Measurements from ENCODE around the gene UBXN10. TPM values are rescaled to one million over a fixed set of nuclear protein-coding genes. Genes with fewer than 3 reads are reported as not detected.

Gene UBXN10
- total RNA-seq, 4 donors from 2014 or later, result 0.16 to 0.68 (median 0.52) TPM

- TF ChIP-seq, protein P1, sequence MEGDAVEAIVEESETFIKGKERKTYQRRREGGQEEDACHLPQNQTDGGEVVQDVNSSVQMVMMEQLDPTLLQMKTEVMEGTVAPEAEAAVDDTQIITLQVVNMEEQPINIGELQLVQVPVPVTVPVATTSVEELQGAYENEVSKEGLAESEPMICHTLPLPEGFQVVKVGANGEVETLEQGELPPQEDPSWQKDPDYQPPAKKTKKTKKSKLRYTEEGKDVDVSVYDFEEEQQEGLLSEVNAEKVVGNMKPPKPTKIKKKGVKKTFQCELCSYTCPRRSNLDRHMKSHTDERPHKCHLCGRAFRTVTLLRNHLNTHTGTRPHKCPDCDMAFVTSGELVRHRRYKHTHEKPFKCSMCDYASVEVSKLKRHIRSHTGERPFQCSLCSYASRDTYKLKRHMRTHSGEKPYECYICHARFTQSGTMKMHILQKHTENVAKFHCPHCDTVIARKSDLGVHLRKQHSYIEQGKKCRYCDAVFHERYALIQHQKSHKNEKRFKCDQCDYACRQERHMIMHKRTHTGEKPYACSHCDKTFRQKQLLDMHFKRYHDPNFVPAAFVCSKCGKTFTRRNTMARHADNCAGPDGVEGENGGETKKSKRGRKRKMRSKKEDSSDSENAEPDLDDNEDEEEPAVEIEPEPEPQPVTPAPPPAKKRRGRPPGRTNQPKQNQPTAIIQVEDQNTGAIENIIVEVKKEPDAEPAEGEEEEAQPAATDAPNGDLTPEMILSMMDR (IDR thresholded peaks at IDR 0.05; ENCODE audit: low read depth), result no peak
Observed at GRCh38 chr1:20183616-20184271, 2.2 kb upstream of the UBXN10 start.

DNA sequence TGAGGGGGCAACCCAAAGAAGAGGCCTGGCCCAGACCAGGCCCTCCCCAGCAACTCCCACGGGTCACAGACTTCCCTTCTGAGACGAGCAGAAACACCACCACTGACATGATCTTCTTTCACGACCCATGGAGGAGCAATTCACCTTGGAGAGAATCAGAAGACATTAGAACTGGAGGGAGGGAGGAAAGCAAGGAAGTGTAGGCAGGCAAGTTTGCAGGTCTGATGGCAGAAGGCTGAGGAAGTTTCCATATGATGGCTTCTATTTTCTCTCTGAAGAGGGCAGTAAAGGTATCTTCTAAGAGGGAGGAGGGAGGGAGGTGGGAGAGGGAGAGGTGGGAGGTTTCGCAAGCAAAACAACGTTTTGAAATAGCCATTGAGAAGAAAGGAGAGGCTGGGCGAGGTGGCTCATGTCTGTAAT is 1.4 kb upstream of the UBXN10 start:
- TF ChIP-seq, protein P1 (IDR thresholded peaks at IDR 0.05; ENCODE audit: low read depth), result no peak

DNA sequence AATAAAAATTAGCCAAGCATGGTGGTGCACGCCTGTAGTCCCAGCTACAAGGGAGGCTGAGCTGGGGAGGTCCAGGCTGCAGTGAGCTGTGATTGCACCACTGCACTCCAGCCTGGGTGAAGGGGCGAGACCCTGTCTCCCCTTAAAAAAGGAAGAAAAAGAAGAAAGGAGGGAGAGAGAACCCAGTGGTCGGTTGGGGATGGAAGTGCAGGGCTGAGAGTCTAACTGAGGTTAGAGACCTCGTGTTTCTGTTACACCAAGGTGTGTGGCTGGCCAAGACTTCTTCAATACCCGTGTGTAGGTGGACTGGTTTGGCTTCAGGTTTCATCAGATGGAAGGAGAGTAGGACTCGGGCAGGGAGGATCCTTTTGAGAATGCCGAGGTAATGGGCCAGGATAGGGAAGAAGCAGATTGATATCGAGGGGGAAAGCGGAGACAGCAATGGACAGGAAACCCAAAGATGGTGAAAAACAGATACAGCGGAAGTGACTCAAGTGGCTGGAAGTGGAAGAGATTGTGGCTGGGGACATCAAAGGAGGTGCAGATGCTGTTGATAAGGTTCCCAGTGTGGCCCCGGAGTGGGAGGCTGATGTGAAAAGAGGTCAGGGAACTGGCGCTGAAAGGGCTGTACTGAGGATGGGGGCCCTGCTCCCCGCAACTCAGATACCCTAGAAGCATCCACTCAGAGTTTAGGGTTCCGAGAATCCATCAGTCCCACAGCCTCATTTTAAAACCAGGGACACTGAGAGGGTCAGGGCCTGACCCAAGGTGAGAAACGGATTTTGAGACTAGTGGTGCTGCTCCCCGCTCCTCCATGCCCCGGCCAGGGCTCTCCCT is 681 bp upstream of the UBXN10 start:
- TF ChIP-seq, protein P1 (IDR thresholded peaks at IDR 0.05; ENCODE audit: low read depth), result no peak

DNA sequence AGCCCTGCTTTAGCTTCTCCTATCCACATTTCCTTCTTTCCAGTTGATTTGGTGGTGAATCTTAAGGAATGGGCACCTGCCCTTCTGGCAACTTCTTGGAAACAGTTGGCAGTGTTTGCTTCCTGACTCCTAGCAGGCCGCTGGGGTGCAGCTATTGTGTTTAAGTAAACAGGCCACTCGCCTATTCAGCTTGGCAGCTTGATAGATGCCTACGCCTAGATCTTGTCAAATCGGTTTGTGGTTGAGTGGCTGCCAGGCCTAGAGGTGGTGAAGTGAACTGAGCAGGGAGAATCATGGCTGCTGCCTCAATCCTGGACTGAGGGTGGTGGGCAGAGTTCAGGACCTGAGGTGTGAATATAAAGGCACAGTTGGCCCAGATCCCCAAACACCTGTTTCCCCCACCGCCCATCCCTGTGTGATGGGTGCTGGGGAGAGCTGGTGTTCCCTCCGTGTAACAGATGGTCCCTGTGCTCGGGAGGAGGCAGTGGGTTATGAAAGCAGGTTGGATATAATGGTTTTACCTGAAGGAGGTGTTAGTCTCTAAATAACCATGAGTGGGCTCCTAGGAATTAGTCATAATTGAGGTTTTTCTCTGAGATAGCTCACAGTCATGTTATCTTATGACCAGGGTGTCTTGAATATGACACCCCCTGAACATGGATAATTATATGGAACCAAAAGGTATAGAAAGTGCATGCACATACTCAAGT is 1.4 kb downstream of the UBXN10 start:
- TF ChIP-seq, protein P1 (IDR thresholded peaks at IDR 0.05; ENCODE audit: low read depth), result no peak

GRCh38 chr1:20187813-20188454 is 2.0 kb downstream of the UBXN10 start:
- TF ChIP-seq, protein P1 (IDR thresholded peaks at IDR 0.05; ENCODE audit: low read depth), result no peak

- TF ChIP-seq, protein P1 (IDR thresholded peaks at IDR 0.05; ENCODE audit: low read depth), result no peak
Observed at GRCh38 chr1:20188455-20188817, 2.5 kb downstream of the UBXN10 start.

Data from subcutaneous adipose tissue (tissue), 4 donors.